Lower leg skin (tissue), 4 donors: ENCODE measurements around the gene RUNX1. TPM values are rescaled to one million over a fixed set of nuclear protein-coding genes. Genes with fewer than 3 reads are reported as not detected.

Experiments
- DNase-seq, 2 donors: peaks; one replicate each; pipeline ENCODE4 v3.0.0-alpha.2; 2019; ENCODE audit warnings: low spot score in 2 of 2
- H3K4me3 ChIP-seq: fragments of 200-600 bp; sonication (generic); 2 replicates; pipeline ENCODE4 v1.5.1; 2017; ENCODE audit warnings: mild to moderate bottlenecking, low read depth; ENCODE audit not compliant: poor library complexity, severe bottlenecking
- CTCF ChIP-seq, 3 donors: fragments of 450-650 bp; IDR thresholded peaks; one replicate each; pipeline ENCODE4 v1.5.1; 2016; ENCODE audit warnings: antibody characterized with exemption in 3 of 3, mild to moderate bottlenecking in 3 of 3, moderate library complexity in 2 of 3
- POLR2A ChIP-seq, 2 donors: fragments of 450-650 bp; IDR thresholded peaks; one replicate each; pipeline ENCODE4 v1.6.1; 2016 to 2017; ENCODE audit warnings: antibody characterized with exemption in 2 of 2, mild to moderate bottlenecking in 1 of 2, moderate library complexity in 1 of 2
- WGBS, 2 donors: methylation state at CpG; one replicate each; pipeline ENCODE4 v1.1.5; 2018; 5-methylcytosine and 5-hydroxymethylcytosine counted together
- intact Hi-C: fragments of 100-400 bp; cut with DNase I; formaldehyde crosslinking; loops from one replicate; pipeline ENCODE4 v1.15.0; 2023; ENCODE audit warnings: low total_unique reads
- total RNA-seq, 4 donors: library from RNA; depleted of rRNA; stranded (reverse); fragments of >200 nt; gene quantifications; one replicate each; pipeline ENCODE4 v1.1.0, GENCODE V29; 2016

RUNX1 gene
- total RNA-seq, 4 donors from 2014 or later, result 7.3 to 29.1 (median 18.1) TPM

GRCh38 chr21:34850166-34850690 is 198.9 kb downstream of the RUNX1 start:
- TF ChIP-seq CTCF (IDR thresholded peaks at IDR 0.05), result no peak
- no peak for TF ChIP-seq POLR2A (IDR thresholded peaks at IDR 0.05)
- 87 to 88% methylated on average over 11 of the region's 11 CpGs for whole genome bisulfite sequencing, 2 donors
- peak in 1 of 2 donors; percentile 72 for DNase-seq
- intact Hi-C loops, result no loop called here
- H3K4me3 ChIP-seq, result no peak overlapping the region

GRCh38 chr21:34846601-34847112 is 202.4 kb downstream of the RUNX1 start:
- intact Hi-C loops, result no loop called here
- no peak overlapping the region for H3K4me3 ChIP-seq
- no peak for TF ChIP-seq CTCF (IDR thresholded peaks at IDR 0.05)
- no peak for TF ChIP-seq POLR2A (IDR thresholded peaks at IDR 0.05)
- peak in 1 of 2 donors; percentile 80 for DNase-seq
- 37 to 40% methylated on average over 11 of the region's 11 CpGs for WGBS, 2 donors

GRCh38 chr21:34845521-34846451 is 203.3 kb downstream of the RUNX1 start:
- intact Hi-C loops, result no loop called here
- TF ChIP-seq POLR2A (IDR thresholded peaks at IDR 0.05) (no peak), CTCF (IDR thresholded peaks at IDR 0.05) (no peak)
- DNase-seq, result peak in 1 of 2 donors; percentile 76
- no peak overlapping the region for H3K4me3 ChIP-seq
- WGBS, 2 donors, result 51 to 61% methylated on average over 8 of the region's 8 CpGs

- no peak for DNase-seq
- intact Hi-C loops, result no loop called here
- TF ChIP-seq POLR2A (IDR thresholded peaks at IDR 0.05) (no peak), CTCF (IDR thresholded peaks at IDR 0.05) (no peak)
- 46 to 60% methylated on average over 4 of the region's 4 CpGs for WGBS, 2 donors
- H3K4me3 ChIP-seq, result no peak overlapping the region
These were observed 204.2 kb downstream of the RUNX1 start for GRCh38 chr21:34844924-34845238.

GRCh38 chr21:34844013-34844923 is 204.8 kb downstream of the RUNX1 start:
- intact Hi-C loops, result no loop called here
- H3K4me3 ChIP-seq, result no peak overlapping the region
- peak; percentile 72 to 95 for DNase-seq
- 42 to 45% methylated on average over 12 of the region's 12 CpGs for WGBS, 2 donors
- no peak for TF ChIP-seq POLR2A (IDR thresholded peaks at IDR 0.05)
- no peak for TF ChIP-seq CTCF (IDR thresholded peaks at IDR 0.05)
